GM21381 (cell line): ENCODE results near the gene URM1.

Experiments
- ATAC-seq: cut with Tn5 transposase; IDR thresholded peaks from one replicate; pipeline ENCODE4 v1.9.1; 2021; ENCODE audit warnings: mild to moderate bottlenecking, moderate library complexity; ENCODE audit not compliant: unreplicated experiment

Gene URM1

DNA sequence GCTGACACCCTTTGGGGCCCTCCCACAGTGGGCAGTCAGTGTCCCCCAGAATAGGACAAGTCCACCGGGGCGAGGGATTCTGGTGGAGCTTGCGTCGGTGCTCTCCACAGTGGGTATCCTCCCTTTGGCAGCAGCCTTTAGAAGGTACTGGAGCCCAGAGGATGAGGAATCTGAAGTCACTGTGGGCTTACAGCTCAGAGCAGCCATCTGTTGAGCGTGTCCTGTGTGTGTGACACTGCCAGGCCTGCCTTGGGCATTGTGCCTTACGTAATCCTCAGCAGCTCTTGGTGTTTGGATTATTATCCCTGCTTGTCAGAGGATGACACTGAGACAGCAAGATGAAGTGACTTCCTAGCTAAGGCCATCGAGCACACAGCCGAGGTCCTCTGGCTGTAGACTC, 12.6 kb downstream of the URM1 start:
- ATAC-seq = no peak

DNA sequence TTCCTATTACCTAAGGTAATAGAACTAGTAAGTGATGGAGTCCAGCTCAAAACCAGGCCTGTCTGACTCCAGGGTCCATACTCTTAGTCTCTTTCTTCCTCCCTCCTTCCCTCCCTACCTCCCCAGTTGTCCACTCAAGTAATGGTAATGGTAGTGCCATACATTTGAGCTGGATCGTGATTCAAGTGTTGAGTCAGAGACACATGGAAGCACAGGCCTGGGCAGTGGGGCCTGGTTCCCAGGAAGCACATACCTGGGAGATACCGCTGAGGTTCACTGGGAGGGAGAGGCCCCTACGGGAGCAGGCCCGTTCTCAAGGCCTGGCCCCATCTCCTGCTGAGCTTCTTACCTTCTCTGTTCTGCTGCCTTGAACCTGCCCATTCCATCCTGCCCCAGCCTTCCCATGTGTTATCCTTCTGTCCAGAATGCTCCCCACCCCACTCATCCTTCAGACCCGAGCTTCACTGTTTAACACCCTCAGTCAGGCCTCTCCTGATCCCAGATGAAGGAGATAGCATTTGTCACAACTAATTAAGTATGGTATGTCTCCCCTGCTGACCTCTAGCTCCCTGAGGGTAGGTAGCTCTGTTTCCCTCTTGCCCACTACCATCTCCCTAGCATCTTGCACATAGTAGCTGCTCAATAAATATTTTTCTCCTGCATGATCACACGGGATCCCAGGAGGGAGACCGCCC, 13.8 kb downstream of the URM1 start:
- ATAC-seq = no peak

DNA sequence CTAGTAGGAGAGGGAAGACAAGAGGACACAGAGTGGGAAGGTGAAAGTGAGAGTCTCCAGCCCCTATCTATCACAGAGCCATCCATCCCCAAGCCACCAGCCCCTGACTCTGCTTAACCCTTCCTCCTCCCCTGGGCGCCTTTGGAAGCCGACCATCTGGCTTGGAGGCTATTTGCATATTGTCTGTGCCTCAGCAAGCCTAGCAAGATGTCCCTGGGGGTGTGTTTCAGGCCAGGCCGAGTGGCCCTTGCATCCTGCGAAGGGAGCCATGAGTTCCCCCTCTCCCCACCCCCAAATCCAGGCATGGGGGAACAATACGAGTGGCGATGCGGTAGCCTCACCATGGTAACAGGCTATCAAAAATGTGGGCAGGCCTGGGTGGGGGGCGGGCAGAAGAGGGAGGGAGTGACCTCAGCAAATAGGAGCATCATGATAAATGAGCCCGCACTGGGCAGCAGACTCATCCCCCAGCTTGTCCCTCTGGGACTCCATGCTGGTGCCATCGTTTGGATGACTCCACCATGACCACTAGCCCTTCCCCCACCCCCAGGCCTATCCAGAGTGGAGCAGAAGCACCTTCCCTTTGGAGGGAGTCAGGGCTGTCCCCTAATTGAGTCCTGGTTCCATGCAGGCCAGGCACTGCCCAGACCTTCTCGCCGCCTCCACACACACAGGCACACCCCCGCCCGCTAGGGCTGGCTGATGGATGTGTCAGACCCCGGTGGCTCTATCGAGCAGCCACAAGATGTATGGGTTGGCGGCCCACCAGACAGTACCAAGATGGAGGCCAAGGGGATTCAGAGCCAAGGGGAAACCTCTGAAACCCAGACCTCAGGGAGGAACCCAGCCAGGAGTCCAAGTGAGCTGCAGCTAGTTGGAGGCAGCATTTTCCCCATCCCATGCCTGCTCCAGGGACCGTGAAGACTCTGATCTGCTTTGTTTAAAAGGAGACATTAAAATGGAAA, 14.6 kb downstream of the URM1 start:
- ATAC-seq = no peak

DNA sequence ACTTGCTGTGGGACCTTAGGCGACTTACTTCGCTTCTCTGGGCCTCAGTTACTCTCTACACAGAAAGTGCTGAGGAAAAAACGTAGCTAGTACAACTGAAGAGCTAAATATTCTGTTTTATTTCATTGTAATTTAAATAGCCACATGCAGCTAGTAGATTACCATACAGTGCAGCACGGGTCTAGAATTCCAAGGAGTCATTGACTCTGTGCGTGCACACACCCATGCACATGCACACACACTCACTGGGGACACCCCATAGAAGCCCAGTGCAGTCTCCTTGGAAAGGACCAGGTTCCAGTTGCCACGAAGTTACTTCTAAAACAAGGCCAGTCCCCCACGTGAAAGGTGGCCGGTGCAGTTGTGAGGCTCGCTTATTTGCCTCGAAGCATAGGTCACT, 17.0 kb downstream of the URM1 start:
- ATAC-seq = no peak

DNA sequence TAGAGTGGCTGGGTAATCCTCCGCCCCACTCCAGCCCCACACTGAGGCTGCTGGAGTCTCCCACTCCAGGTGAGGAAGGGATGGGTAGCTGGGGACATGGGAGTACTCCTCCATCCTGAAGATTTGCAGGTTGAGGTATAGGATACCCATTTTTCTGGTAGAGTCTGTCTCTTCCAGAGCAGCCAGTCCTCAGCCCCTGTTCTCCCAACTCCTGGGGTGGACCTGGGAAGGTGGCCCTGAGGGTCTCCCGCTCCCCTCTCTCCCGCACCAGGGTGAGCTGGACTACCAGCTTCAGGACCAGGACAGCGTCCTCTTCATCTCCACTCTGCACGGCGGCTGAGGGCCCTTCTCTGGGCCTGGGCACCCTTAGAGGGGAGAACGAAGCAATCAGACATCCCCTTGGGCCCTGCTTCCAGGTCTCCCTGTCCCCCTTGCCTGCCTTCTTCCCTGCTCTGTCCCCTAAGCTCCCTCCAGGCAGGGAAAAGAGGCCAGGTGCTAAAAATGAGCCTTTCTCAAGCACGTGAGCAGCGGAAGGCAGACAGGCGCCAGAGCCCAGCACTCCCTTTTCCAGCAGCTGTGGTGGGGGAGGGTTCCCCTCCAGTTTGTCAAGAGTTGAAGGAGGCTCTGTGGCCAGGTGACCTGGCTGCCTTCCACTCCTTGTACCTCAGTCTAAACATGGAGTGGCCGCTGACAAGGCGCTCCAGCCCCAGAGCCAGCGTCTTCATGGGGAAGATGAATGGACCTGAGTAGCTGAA, 18.4 kb downstream of the URM1 start:
- ATAC-seq = no peak

DNA sequence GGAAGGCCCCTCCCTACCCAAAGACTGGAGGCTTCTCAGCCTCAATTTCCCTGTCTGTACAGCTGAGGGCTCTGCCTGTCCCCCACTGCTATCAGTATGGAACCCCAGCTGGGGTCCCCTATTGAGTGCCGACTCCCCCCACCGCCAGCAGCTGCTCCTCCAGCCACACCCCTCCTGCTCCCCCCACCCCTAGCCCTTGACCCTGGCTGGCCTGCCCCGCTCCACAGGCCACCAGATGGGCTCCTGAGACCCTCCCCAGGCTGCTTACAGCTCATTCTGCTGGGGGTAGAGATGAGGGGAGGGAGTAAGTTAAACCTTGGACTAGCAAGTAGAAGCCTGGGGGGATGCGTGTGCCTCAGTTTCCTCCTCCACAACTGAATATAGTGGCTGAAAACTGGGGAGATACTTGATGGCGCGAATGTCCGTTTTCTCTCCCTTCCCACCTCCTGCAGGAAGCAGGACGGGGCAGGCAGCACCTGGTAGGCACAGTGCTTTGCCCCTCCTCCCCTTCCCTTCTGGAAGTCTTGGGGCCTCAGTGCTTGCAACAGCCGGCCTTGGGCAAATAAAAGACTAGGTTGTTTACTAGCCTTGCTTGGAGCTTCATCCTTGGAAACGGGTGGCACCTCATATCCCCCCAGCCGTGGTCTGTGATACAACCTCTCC, 19.1 kb downstream of the URM1 start:
- ATAC-seq = no peak

DNA sequence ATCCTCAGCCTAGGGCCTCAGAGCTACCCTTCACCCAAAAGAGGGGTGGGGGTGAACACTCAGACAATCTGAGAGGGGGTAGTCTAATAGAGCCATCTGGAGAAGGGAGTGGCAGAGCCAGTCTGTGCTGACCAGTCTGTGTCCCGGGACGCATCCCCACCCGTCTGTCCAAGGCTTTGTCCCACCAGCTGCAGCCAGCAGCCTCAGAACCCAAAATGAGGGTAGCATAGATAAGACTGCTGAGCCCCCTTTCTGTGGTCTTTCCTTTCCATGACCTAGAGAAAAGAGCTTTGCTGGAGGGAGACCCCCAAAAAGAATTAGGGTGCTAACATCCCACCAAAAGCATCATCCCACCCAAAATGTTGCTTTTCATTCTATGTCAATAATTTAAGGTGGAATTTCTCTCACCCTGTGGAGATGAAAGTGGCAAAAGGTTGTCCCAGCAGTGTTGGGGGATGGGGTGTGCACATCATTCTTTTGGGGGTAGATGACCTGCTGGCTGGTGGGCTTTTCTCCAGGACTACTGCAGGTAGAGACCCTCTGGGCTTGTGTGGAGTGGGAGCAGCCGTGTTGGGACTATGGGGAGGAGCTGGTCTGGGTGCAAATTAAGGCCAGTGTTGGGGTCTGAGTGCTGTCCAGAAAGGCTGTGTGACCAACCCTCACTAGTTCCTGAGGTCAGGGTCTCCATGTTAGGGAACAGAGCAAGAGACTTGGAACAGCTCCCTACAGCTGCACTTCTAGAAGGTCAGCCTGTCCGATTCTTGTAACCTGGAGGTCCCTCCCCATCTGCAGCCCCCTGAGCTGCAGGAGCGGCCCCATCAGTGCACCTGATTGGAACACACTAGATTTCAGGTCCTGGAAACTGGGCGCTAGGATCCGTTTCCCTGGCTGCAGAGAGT, 19.9 kb downstream of the URM1 start:
- no peak for ATAC-seq

DNA sequence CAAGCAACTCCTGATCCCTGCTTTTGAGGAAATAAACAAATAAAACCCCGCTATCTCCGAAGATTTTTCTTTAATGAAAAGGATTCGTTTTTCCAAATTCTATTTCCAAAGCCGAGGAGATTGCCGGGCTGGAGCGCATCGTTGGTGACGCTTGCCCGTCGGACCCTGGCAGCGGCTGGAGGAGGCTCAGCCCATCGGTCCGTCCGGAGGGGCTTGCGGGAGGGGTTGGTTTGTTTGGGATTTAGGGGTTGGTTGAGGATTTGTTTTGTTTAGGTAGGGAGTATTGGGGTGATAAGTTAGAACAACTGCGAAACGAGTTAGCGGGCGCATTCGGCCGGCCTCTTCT, 20.8 kb downstream of the URM1 start:
- ATAC-seq = no peak

DNA sequence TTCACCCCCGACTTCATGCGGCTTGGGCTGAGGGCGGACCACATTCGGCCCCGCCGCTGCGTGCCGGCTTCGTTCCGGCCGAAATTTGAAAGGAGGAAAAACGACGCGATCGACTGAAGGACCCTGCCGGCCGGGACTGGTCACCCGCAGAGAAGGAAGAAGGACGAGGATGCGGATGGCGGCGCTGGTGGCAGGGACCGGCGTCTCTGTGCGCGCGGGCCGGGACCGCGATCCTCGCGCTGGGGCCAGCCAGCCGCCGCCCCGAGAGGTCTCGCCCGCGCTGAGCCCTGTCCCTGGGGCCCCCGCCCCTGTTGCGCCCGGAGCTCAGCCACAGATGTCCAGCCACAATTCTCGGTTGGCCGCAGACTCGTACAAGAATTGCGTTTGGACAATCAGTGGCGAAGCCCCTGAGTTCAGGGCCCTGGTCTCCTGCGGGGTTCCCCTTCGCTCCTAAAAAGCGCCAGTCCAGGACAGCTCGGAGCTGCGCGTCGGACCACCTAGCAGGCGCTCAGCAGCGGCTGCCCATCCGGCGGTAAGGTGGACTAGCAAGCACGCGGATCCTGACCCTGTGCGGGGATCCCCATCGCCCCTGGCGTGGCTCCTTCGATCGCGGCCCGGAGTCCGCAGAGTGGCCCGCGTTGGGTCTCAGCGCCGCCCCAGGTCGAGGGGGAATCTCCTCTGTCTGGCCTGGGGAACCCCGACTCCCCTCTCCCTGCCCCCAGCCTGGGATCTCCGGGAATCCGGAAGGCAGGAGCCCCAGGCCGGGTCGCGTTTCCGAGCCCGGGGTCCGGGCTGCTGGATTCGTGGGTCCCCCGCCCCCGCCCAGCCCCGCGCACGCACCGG, 21.3 kb downstream of the URM1 start:
- no peak for ATAC-seq

DNA sequence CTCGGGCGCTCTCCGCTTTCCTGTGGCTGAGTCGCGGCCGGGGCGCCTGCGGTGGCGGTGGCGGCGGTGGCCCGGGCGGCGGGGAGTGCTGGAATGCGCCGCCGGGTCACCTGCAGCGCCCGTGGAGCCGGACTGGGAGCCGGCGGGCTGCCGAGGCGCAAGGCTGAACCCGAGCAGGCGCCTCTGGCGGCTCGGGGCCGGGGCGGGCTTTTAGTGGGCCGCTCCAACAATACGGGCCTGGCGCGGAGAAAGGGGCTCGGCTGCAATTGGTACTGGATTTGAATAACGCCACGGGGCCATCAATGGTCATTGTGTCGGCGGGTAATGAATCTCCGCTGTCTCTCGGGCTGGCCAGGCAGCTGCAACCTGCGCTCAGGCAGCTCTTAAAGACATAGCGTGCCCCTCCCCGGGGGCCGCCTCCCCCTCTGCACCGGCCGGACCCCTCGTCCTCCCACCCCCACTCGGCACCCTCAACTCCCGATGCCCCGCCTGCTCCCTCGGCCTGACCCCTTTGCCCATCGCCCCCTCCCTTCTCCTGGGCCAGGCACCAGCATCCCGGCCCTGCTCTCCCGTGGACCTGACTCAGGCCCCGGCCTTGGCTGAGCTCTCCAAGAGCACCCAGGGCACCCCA, 22.1 kb downstream of the URM1 start:
- ATAC-seq = no peak

DNA sequence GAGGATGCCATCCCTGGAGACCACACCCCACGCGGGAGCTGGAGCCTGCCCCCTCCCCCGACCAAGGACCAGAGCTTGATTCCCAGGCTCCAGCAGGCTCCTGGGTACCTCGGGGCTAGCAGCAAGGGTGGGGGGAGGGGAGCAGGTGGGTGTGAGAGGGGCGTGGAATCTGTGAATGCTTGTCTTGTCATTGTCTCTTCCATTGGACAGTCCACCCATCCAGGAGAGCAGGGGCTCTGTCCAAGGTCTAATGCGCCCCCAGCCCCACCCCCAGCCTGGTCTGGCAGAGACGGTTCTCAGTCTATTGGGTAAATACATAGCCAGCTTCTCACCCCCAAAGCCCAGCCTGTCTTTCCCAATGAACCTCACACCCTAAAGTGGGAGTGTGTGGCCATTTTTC, 22.8 kb downstream of the URM1 start:
- ATAC-seq = no peak

DNA sequence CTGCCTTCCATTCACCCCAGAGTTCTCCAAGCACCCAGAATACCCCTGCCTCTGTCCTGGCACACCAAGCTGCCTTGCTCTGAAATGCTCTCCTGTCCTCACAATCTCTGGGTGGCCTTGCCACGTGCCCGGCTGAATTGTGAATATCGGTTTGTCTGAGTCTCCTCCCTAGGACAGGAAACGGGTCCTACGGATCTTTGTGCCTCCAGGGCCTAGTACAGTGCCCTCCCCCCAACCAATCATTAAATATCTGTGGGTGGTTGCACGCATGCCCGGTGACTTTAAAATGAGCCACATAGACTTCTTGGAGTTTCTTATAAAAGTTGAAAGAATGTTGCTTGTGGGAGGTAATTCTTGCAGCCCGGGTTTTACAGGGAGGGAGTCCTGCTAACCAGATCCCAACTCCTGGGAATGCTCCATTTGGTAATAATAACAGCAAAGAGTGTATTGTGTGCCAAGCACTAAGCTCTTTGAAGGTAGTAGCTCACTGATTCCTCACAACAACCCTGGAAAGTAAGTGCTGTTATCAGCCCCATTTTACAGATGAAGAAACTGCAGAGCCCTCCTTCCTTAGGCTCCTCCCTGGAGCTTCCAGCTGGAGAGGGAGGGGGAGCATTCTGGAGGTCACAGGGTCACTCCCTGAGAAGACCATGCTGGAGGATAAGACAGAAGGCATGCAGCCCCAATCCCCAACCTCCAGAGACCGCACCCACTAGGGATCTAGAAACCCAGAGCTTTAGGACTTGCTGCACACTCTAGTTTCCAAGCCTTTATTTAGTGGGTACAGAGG, 23.4 kb downstream of the URM1 start:
- no peak for ATAC-seq

DNA sequence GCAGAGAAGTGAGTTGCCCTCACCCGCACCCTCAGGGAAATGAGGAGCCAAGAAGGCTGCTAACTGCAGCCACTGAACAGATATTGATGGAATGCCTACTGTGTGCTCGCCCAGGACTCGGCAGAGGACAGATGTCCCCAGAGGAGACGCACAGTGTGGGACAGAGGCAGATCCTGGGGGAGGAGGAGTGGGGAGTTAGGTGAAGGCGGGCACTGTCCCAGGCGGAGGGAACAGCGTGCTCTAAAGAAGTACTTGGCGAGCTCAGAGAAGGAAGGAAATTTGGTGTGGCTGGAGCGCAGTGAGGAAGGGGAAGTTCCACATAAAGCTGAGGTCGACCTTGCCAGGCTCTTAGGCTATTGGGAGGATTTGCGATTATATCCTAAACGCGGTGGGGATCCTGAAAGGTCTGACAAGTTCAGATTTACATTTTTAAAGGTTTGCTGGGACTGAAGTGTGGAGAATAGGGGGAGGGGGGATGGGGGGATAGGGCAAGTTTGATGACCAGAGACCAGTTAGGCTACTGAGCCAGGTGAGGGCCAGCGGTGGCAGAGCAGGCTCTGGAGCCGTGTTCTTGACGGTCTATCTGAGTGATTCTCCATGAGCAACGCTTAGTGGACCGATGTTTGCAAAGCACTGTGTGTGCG, 25.9 kb downstream of the URM1 start:
- no peak for ATAC-seq

DNA sequence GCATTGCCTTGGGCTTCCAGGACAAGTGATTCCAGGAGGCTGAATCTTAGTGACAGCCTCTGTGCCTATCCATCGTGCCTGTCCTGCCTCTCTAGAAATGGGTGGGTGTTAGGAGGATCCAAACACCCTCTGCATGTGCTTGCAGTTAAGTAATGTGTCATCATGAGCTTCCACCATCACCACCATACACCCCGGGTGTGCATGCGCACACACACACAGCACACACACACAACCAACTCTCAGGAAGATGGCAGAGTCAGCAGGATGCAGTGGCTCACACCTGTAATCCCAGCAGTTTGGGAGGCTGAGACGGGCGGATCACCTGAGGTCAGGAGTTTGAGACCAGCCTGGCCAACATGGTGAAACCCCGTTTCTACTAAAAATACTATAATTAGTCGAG, 26.7 kb downstream of the URM1 start:
- ATAC-seq = no peak

DNA sequence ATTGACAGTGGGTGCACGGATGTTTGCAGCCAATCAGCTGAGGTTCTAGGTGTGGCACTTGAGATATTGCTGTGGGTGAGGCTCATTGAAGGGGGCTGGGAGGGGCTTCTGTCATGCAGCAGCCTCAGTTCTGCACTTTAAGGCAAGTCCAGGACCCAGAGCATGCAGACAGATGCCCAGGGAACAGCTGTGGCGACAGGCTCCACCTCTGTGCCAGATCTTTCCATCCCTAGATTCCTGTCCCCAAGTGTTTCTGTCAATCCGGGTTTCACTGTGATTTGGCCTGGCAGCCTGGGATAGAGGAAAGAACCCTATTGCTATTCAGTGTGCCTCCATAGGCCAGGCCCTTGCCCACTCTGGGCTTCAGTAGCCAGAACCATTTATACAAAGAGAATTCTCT, 28.7 kb downstream of the URM1 start:
- no peak for ATAC-seq

DNA sequence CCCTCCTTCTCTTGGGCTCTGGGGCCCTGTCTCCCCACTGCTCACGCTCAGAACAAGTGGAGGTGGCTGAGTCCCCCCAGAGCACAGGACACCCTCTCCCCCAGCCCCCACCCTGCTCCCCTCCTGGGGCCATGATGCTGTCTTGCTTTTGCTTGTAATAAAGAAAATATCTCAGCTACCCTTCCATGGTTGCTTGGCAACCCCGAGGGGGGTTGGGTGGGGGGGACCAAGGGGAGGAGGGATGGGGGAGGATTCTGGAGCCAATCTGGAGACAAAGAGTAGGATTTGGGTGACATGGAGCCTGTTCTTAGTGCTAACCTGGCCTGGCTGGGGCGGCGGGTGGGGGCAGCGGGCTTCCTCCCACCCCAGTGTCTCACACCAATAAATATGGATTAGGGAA, 33.4 kb downstream of the URM1 start:
- ATAC-seq = no peak

DNA sequence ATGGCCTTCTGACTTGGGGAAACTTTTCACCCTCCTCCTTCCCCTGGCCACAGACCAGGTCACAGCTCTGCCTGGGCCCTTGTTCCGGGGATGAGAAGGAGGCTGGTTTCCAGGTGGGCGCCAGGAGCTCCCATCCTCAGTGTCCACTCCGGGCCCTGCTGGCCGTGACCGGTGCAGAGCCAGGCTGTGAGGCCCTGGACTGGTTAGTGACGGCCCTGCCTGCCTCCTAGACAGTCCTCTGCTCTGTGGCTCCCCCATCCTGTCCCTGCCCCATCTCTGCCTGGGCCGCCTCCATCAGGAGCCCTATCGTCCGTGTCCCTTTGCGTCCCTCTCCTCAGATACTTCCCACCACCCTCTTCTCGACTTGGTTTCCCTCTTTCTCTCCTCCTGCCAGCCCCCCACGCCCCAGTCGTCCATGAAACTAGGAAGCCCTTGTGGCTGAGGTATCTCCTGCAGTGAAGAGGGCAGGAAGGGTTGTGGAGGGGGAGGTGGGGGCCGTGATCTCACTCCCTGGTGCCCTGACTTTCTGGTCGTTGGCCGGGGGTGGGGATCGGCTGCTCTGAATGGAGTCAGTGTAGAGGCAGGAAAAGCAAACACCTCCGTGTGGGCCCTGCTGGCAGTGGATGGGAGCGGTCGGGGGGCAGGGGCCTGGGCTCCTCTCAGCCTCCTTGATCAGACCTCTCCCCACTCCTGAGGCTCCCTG, 34.1 kb downstream of the URM1 start:
- ATAC-seq = no peak
